Measurements from ENCODE around the gene EPHX1.
"Not testable (repeated sequence)": the region's sequence is repeated elsewhere in the genome, so short reads cannot be mapped to it uniquely, and the experiment has no call there.

Gene EPHX1

DNA sequence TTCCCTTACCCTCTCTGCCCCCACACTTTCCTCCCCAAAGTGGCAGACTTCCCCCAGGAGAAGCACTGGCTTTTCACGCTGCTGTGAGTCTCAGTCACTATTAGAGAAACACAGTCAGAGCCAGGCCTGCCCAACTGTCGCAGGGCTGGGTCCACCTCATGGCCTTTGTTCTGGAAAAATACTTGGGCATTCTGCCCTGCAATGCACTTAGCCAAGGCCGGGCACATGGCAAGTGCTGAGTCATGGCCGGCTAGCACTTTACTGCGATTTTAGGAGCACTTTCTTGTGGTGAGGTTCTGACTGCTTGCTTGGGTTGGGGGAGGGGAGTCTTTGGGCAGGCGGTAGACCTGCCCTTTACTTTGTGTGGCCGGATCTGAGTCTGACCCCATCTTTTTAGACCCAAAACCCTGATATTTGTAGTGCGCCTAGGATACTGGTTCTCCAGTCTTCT, 7.7 kb downstream of the EPHX1 start:
- DNase-seq, result no peak

DNA sequence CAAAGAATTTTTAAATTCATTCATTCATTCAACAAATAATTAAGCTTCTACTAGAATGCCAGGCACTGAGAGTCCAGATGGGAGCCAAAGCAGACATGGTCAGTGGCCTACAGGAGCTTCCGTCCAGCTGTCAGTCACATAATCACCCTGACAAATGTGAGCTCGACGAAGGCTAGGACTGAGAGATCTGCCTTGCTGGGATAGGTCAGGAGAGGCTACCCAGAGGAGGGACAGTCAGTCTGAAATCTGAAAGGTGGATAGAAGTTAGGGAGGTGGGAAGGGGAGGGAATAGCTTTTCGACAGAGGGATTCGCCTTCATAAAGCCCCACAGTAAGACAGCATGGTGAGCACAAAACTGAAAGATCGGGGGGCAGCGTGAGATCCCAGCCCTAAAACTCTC, 8.3 kb downstream of the EPHX1 start:
- no peak for DNase-seq

DNA sequence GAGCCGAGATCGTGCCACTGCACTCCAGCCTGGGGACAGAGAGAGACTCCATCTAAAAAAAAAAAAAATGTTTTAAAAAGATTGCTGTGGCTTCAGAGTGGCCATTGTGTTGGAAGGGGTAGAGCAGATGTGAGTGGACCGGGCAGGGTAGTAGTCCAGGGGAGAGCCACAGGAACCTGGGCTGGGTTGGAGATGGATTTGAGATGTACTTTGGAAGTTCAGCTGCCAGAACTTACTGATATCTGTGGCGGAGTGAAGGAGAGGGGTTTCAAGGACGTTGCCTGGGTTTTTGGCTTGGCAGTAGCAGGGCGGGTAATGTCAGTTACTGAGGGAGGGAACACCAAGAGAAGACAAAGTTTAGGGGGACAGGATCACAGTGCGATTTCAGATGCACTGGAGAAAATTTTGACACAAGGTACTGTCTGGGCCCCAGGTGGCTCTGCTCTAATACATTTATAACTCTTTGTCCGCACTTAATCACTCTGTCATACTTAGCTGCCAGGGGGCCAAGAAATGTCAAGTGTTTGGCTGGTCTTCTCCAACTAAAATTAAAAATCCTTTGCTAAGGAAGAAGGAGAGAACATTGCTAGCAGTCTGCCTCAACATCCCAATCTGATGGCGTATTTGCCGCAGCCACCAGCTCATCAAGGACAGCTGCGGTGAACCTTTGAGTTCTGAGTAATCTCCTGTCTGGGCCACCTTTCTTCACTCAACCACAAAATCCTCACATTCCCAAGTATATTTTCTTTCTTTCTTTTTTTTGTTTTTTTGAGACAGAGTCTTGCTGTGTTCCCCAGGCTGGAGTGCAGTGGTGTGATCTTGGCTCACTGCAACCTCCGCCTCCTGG, 9.6 kb downstream of the EPHX1 start:
- DNase-seq, result no peak

DNA sequence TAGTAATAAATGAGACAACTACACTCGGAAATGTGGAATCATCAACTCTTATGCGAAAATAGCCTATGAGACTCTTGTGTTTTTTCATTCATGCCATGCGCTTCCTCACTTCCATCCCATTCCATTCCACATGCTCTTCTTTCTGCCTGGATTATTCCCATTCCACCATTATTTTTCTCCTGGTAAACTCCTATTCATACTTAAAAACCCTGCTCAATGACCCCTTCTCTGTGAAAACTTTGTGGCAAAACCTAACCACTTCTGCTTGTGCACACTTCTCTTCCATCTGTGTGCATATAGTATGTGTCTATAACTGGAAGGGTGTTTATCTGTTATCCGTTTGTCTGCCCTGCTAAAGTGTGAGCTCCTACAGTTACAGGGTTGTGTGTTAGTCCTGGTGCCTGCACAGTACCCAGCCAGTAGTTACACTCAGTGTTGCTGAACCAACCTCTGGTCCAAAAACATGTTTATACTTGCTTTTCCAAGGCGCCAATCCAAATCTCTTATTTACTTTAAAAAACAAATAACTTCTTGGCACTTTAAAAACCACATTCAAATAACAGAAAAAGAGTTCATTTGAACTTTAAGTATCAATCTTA, 10.7 kb downstream of the EPHX1 start:
- DNase-seq, result no peak

GRCh38 chr1:225822655-225823403, 12.9 kb downstream of the EPHX1 start:
- no peak for DNase-seq

GRCh38 chr1:225823811-225824261, 13.9 kb downstream of the EPHX1 start:
- DNase-seq, result no peak

GRCh38 chr1:225824533-225824941, 14.6 kb downstream of the EPHX1 start:
- no peak for DNase-seq

- no peak for DNase-seq
Observed at GRCh38 chr1:225825078-225825477, 15.2 kb downstream of the EPHX1 start.

GRCh38 chr1:225825607-225826007, 15.7 kb downstream of the EPHX1 start:
- no peak for DNase-seq

DNA sequence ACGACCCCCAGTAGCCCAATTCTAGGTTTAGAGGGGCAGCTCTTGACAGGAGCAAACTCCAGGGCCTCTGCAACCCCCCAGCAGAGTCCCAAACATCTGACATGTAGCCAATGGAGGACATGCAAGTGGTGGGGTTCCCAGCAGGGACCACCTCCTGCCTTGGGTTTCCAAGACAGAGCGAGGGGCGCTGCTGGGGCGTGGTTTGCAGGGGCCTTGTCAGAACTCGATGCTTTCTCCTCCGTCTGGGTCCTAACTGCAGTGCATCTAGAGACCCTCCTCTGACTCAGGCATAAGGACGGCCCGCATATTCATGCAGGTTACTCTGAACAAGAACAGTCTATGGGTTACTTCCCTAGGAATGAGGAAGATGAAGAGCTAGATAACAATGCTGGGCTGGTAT, 17.2 kb downstream of the EPHX1 start:
- DNase-seq, result no peak

DNA sequence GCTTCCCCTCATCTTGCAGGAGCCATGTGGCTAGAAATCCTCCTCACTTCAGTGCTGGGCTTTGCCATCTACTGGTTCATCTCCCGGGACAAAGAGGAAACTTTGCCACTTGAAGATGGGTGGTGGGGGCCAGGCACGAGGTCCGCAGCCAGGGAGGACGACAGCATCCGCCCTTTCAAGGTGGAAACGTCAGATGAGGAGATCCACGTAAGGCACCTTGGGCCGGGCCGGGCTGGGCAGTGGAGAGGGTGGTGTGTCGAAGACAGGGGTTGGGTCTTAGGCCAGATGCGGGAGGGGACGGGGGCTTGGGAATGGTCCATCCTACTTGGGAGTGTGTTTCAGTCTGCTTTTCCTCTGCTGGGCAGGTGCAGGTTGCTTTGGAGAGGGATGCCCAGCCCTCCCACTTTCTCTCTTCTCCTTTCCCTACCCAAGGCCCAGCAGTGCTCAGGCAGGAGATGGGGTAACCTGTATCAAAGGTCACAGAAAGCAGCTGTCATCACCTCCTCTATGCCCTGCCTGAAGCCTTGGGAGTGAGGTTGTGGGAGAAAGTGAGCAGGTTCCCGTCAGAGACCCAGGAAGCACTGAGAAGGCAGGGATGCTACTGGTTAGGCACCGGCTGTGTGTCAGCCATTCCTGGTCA, 18.9 kb downstream of the EPHX1 start:
- DNase-seq, result no peak

- DNase-seq, result no peak
Observed at GRCh38 chr1:225830841-225831240, 20.9 kb downstream of the EPHX1 start.

DNA sequence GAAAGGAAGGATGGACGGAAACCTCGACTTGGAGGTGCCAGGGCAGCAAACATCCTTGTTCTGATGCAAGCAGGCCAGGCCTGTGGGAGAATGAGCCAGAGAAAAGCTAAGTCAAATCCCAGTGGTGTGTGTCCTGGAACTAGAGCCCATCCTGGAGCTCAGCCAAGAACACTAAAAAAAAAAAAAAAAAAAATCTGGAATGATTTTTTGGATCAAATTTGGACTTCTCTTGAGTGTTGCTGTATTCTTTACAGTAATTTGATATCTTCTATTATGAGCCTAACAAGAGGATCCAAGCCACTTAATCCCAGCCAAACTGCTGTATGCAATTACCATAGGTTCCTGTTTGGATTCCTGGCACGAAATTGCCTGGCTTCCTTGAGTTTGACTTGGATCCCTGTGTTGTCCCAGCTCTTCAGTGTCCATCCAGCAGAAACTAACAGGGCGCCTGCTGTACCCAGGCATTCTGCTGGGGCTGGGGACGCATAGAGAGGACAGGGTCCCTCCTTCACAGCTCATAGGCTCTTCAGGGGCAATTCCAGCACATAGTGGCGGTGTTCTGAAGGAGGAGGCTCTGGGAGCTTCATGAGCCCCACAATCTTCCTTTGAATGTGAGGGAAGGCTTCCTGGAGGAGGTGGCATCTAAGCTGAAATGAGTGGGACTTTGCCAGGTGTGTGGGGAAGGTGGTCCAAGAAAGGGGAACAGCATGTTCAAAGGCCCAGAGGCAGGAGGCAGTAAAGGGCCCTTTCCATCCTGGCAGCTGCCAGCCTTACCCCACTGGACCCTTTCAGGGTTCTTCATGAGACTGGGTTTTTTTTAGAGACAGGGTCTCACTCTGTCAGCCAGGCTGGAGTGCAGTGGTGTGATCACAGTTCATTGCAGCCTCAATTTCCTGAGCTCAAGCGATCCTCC, 24.7 kb downstream of the EPHX1 start:
- peak; percentile 17 for DNase-seq

DNA sequence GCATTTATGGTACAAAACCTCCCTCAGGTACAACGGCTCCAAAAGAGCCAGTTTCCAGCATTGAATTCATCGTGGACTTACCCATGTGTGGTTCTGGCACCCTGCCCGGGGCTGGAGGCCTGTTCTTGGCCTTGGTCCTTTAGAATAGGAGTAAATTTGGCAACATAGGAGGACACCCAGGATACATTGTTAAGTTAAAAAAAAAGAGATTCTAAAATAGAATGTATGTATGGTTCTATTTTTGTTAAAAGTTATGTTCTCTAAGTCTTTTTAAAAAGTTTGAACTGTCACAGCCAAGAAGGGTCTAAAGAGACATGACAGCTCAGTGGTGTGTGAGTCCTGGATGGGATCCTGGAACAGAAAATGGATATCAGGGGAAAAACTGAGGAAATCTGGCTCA, 25.9 kb downstream of the EPHX1 start:
- no peak for DNase-seq

DNA sequence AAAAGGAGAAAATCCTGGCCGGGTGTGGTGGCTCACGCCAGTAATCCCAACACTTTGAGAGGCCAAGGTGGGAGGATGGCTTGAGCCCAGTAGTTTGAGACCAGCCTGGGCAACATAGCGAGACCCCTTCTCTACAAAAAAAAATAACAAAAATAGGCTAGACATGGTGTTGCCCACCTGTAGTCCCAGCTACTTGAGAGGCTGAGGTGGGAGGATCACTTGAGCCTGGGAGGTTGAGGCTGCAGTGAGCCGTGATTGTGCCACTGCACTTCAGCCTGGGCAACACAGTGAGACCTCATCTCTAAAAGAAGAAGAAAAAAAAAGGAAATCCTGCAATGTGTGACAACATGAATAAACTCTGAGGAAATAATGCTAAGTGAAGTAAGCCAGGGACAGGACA, 26.4 kb downstream of the EPHX1 start:
- DNase-seq, result not testable (repeated sequence)

- no peak for DNase-seq
Observed at GRCh38 chr1:225838793-225839192, 28.9 kb downstream of the EPHX1 start.

DNA sequence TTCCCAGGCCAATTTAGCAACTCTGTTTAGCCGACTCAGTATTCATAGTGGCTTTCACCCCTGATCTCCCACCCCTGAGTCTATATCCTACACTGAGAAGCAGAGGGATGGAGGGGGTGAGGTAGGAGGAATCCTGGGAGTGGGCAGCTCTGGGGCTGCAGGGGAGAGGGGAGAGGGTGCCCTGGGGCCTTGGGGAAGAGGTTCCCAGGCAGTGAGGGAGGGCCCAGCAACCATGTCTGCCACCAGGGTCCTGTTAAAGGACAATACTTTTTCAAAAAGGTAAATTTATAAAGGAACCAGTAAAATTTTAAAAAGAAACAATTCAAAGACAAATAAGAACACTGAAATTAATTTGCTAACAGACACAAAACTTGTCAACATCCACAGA, 30.3 kb downstream of the EPHX1 start:
- no peak for DNase-seq

- DNase-seq, result no peak
Observed at GRCh38 chr1:225840713-225841112, 30.8 kb downstream of the EPHX1 start.

GRCh38 chr1:225842074-225842473, 32.1 kb downstream of the EPHX1 start:
- no peak for DNase-seq

DNA sequence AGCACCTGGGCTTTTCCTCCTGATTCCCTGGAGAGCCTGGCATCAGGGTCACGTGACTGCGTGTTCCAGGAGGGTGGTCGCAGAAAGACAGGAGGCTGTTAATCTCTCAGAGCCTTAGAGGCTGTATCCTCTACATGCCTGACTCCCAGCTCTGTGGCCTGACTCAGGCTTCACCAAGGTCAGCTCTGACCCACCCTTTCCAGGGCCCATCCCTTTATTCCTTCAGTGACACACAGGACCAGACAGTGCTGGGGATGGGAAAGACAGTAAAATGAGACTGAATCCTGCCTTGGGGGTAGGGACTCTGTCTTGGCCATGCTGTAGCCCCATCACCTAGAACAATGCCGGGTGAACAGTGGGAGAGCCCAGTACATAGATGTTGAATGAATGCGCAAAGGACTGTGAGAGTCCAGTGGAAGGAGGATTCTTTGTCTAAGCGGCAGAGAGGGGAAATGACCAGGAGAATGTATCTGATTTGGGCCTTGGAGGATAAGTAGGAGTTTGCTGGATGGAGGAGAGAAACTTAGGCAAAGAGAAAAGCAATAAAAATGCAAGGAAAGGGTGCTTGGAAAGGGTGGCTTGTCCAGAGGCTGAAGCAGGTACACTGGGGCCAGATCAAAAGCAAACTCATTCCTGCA, 33.0 kb downstream of the EPHX1 start:
- DNase-seq, result no peak

- DNase-seq, result no peak
Observed at GRCh38 chr1:225843426-225843795, 33.5 kb downstream of the EPHX1 start.

Data from amniotic stem cell (primary cell).